ENCODE data around the gene BAG2.

Gene BAG2

DNA sequence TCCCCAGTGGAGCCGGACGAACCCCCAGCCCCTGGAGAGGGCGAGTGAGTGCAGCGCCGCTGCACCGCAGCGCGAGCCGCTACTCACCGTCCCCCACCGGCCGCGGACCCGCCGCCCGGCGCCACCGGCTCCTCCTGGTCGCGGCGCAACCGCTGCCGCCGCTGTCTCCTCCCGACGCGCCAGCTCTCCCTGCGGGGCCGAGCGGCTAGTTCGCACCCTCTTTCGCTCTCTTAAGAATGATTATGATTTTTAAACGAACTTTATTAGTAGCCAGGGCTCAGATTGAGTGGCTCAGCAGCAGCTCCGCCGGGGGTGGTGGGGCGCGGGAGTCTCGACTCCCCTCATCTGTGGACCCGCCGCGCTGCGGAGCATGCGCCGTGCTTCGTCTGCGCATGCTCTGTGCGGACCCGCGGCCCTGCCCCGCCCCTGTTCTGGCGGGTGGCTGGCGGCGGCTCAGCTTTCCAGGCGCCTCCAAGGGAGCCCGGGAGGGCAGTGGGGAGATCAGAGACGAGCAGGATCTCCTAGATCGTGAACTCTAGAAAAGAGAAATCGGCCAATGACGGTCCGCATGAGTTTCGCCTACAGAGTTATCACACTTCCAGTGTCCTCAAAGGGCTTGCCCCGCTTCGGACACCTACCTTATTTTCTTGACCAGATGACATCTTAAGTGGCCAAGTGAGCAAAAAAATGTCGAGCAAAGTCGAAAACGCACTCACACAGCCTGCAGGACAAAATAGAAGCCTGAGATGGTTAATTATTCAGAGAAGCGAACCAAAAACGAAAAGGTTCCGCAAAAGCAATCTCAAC lies 50.0 kb downstream of the BAG2 start, which contains the start of gene RAB23:
Gene RAB23, minus strand, starts transcription at position 372 of the 807 bp plus-strand sequence. CDS start 11,927 bp downstream, outside the sequence.
- DNase-seq (ENCODE audit: low spot score): peak; percentile 98

DNA sequence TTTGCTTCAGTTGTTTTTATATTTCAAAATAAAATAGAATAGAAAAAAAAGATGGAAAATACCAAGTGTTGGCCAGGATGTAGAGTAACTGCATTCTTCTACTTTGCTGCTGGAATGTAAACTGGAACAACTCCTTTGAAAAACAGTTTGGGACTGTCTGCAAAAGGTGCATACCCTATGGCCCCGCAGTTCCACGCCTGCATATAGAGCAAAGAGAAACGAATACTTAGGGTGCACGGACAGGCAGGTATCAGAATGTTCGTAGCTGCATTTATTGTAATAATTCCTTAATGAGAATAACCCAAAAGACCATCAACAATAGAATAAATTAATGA lies 50.6 kb downstream of the BAG2 start:
- DNase-seq (ENCODE audit: low spot score): no peak

DNA sequence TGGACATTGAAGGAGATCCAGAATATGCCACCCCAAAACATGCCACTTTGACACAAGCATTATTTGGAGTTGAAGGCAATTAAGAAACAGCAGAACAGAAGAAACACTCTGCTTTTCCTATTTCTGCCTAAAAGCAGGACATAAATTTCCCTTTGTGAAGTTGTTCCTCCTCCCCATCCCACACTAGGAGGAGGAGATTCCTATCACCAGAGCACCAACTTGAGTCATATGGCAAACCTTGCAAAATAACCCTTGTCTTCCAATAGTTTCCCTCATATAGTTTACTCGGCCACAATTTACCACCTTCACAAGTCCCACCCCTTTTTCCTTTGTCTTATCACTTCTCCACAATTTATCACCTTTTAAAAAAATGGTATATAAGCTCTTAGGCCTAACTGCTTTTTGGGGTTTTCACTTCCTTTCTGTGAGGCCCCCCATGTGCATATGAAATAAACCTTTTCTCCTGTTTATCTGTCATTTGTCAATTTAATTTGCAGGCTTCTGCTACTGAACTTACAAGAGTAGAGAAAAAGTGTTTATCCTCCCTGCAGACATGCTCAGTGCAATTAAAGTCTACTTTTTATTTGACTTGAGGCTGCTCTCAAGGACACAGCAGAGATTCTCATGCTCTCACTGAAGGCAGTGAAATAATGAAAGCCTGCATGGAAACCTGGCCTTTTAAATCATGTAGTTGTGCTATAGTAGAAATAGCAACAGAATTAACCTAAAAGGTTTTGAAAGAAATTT lies 52.8 kb downstream of the BAG2 start:
- peak; percentile 73 for DNase-seq (ENCODE audit: low spot score)

DNA sequence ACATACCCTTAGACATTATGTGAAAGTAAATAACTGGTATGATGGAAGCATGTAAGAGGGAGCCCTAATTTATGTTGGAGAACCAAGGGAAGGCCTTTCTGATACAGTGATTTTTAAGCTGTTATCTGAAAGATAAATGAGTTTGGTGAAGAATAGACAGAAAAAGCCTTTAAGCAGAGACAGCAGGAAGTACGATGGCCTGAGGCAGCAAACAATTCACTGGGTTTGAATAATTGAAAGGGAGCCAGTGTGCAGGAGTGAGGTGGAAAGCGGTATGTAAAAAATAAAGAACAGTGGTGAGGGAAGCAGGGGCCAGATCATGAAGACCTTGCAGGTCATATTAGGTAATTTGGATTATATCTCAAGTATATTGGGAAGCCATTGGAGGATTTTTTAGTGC lies 54.1 kb downstream of the BAG2 start:
- no peak for DNase-seq (ENCODE audit: low spot score)

All from GM03348 (cell line).